Osteocyte (in vitro differentiated cells): ENCODE data around the gene PSMA6. TPM values are rescaled to one million over a fixed set of nuclear protein-coding genes. Genes with fewer than 3 reads are reported as not detected.

ENCODE experiments used
- DNase-seq: peaks from one replicate; pipeline ENCODE4 v3.0.0; 2021; ENCODE audit warnings: mixed read lengths; ENCODE audit not compliant: unreplicated experiment; ENCODE audit errors: extremely low spot score
- H3K27ac Mint-ChIP-seq: one replicate; pipeline ENCODE4 v1.8.0; 2021; ENCODE audit warnings: mild to moderate bottlenecking, mixed read lengths; ENCODE audit not compliant: unreplicated experiment
- H3K27me3 Mint-ChIP-seq: one replicate; pipeline ENCODE4 v1.8.0; 2021; ENCODE audit warnings: mixed read lengths; ENCODE audit not compliant: unreplicated experiment
- H3K36me3 Mint-ChIP-seq: one replicate; pipeline ENCODE4 v1.8.0; 2021; ENCODE audit warnings: mixed read lengths; ENCODE audit not compliant: unreplicated experiment
- H3K4me1 Mint-ChIP-seq: one replicate; pipeline ENCODE4 v1.8.0; 2021; ENCODE audit warnings: mixed read lengths; ENCODE audit not compliant: unreplicated experiment
- H3K4me3 Mint-ChIP-seq: one replicate; pipeline ENCODE4 v1.8.0; 2021; ENCODE audit warnings: mild to moderate bottlenecking, moderate library complexity, mixed read lengths; ENCODE audit not compliant: unreplicated experiment
- H3K9me3 Mint-ChIP-seq: one replicate; pipeline ENCODE4 v1.8.0; 2021; ENCODE audit warnings: mixed read lengths; ENCODE audit not compliant: unreplicated experiment
- total RNA-seq: library from RNA; stranded (reverse); gene quantifications from 2 replicates; pipeline ENCODE4 v1.2.1, GENCODE V29; 2021
- TF ChIP-seq, protein P1 (sequence below): fragments of 200-600 bp; sonication (generic); IDR thresholded peaks from 2 replicates; pipeline ENCODE4 v1.5.0; 2021; ENCODE audit warnings: antibody characterized with exemption, mild to moderate bottlenecking, moderate library complexity

Gene PSMA6
- total RNA-seq, 1 donor from 2014 or later: 146 TPM

DNA sequence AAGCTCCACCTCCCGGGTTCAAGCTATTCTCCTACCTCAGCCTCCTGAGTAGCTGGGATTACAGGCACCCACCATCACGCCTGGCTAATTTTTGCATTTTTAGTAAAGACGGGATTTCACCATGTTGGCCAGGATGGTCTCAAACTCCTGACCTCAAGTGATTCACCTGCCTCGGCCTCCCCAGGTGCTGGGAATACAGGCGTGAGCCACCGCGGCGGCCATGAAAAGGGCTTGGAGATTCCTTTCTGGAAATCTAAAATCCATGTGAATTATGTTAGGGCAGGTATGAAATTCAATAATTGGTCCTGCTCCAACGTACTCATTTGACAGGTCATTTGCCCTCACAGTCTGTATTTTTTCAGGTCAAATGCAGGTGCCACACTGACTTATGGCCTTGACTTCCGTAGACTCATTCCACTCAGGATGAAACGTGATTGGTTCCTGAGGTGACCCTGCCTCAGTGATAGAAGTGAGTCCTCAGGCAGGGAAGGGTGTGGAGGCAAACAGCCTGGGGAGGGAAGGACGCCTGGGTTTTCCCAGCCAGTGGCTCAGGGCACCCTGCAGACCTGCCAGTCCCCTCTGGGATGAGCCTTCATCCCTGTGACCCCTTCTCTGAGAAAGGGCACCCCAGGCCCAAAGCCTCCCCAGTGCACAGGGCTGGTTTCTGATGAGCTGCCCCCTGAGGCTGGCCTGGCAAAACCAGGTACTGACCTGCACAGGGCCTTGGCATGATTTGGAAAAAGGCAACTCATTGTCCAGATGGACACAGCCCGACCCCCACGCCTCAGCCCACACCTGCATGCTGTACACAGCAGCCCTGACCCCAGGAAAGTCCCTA, 48.7 kb downstream of the PSMA6 start:
- Mint-ChIP-seq H3K4me3 (no peak overlapping the region), H3K27me3 (no peaks in the 10 kb centered on the region)

DNA sequence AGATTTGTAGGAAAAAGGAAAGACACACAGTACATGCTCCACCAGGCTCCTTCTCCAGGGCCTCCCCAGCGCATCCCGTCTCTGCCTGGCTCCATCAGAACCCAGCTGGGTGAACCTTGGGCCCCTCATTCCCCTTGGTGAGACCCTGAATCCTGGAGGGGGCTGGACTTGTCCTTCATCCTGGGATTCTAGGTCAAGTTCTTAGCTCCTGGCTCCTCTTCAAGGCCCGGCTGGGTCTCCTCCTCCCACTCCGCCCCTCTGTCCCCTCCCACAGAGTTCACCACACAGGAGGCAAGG, 49.2 kb downstream of the PSMA6 start:
- Mint-ChIP-seq H3K36me3 (no peaks in the 10 kb centered on the region), H3K4me1 (peaks cover 44% of the 10 kb centered on the region), H3K27me3 (no peaks in the 10 kb centered on the region), H3K4me3 (no peak overlapping the region), H3K9me3 (no peaks in the 10 kb centered on the region), H3K27ac (peak overlapping the region; percentile 81)
- DNase-seq: no peak
- TF ChIP-seq, protein P1, sequence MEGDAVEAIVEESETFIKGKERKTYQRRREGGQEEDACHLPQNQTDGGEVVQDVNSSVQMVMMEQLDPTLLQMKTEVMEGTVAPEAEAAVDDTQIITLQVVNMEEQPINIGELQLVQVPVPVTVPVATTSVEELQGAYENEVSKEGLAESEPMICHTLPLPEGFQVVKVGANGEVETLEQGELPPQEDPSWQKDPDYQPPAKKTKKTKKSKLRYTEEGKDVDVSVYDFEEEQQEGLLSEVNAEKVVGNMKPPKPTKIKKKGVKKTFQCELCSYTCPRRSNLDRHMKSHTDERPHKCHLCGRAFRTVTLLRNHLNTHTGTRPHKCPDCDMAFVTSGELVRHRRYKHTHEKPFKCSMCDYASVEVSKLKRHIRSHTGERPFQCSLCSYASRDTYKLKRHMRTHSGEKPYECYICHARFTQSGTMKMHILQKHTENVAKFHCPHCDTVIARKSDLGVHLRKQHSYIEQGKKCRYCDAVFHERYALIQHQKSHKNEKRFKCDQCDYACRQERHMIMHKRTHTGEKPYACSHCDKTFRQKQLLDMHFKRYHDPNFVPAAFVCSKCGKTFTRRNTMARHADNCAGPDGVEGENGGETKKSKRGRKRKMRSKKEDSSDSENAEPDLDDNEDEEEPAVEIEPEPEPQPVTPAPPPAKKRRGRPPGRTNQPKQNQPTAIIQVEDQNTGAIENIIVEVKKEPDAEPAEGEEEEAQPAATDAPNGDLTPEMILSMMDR: no peak

More for the DNA sequence above, 48.7 kb downstream of the PSMA6 start:
- no peak for DNase-seq
- Mint-ChIP-seq H3K9me3 (no peaks in the 10 kb centered on the region), H3K36me3 (no peaks in the 10 kb centered on the region), H3K4me1 (peaks cover 49% of the 10 kb centered on the region), H3K27ac (peak overlapping the region; percentile 81)
- TF ChIP-seq, protein P1: no peak

DNA sequence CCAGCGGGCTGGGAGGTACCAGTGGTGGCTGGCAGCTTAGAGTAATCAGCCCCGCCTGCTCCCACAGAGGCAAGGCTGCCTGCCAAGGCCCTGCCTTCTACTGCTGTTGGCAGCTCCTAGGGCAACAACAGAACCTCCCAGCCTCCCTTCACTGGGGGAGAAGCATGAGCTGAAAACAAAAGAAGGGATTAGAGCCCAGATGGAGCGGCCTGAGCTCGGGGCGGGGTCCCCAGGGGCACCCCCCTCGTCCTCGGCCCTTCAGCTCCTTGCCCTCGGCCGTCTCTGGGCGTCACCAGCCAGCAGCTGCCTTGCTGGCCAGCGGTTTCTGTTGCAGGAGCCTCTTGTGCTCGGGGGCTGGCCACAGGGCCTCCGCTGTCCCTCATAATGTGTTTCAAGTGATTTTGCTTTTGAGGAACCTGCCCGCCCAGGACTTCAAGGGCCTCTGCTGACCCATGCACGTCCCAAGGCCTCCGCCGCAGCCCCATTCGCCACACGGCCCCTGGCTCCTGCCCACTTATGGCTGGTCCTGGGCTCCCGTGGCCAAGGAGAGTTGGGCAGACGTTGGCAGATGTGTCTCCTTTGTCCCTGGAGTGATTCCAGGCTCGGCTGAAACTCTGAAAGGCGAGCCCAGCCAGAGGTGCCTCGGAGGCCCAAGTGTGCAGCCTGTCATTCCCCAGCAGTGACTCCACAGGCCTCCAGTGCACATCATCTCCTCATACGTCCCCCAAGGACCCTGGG, 49.7 kb downstream of the PSMA6 start:
- Mint-ChIP-seq H3K36me3 (no peaks in the 10 kb centered on the region), H3K4me1 (peaks cover 38% of the 10 kb centered on the region), H3K27me3 (no peaks in the 10 kb centered on the region), H3K4me3 (no peak overlapping the region), H3K9me3 (no peaks in the 10 kb centered on the region), H3K27ac (peak overlapping the region; percentile 81)
- DNase-seq: peak; percentile 96
- TF ChIP-seq, protein P1: no peak

DNA sequence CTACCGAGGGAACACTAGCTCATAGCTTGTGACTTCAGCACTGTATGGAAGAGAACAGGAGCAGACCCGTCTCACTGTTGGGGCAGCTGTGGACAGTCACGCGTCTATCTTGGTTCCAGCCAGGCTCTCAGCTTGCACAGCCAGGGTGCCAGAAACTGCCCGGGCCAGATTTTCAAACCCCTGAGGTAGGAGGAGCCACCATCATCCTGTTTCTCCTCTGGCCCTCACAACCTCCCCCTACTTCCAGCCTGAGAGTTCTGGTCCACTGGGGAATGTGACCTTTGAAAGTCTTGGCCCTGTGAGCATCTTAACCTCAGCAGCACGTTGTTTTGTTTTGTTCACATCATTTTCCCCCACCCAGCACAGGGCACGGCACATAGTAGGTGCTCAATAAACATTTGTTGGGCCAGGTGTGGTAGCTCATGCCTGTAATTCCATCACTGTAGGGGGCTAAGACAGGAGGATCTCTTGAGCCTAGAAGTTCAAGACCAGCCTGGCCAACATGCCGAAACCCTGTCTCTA, 50.4 kb downstream of the PSMA6 start:
- no peak overlapping the region for H3K4me3 Mint-ChIP-seq
- H3K27me3 Mint-ChIP-seq: no peaks in the 10 kb centered on the region
- TF ChIP-seq, protein P1: no peak
- peaks cover 35% of the 10 kb centered on the region for H3K4me1 Mint-ChIP-seq
- no peaks in the 10 kb centered on the region for H3K9me3 Mint-ChIP-seq
- DNase-seq: no peak
- no peaks in the 10 kb centered on the region for H3K36me3 Mint-ChIP-seq
- peak overlapping the region; percentile 81 for H3K27ac Mint-ChIP-seq

DNA sequence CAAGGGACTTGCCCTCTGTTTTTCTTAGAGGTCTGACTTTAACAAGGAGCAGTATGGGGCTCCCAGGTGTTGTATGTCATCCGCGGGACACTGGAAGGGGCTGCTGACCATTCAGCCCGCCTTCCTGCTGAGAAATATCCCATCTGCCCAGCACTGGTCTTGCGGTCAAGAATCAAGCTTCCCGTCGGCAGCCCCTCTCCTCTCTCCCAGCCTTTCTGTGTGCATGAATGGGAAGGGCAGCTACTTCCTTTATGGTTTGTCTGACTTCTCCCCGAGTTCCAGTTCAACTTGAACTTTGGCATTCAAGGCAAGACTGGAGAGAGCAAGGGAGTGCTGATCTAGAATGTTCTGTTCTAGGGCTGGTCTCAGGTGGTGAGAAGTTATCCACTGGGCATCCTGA, 51.5 kb downstream of the PSMA6 start:
- TF ChIP-seq, protein P1: no peak
- no peak overlapping the region for H3K4me3 Mint-ChIP-seq
- no peak for DNase-seq
- peaks cover 35% of the 10 kb centered on the region for H3K4me1 Mint-ChIP-seq
- no peaks in the 10 kb centered on the region for H3K9me3 Mint-ChIP-seq
- peaks cover 3% of the 10 kb centered on the region for H3K27me3 Mint-ChIP-seq
- no peaks in the 10 kb centered on the region for H3K36me3 Mint-ChIP-seq
- no peak overlapping the region for H3K27ac Mint-ChIP-seq
